Ishikawa (cell line): ENCODE data around the gene GOLGA6B.

ENCODE experiments used
- FOXM1 ChIP-seq: IDR thresholded peaks from 2 replicates; pipeline ENCODE4 v1.6.1; 2012; ENCODE audit warnings: low read depth, borderline replicate concordance
- MAX ChIP-seq: IDR thresholded peaks from 2 replicates; pipeline ENCODE4 v1.6.1; 2012

- no peak for TF ChIP-seq FOXM1
- no peak for TF ChIP-seq MAX
These were observed 44.6 kb upstream of the GOLGA6B start for GRCh38 chr15:72609862-72610261.
